Ecto neural progenitor cell (in vitro differentiated cells): ENCODE results near the gene NCKAP5.
"Not testable (repeated sequence)": the region's sequence is repeated elsewhere in the genome, so short reads cannot be mapped to it uniquely, and the experiment has no call there.

Source experiments
- DNase-seq: peaks from one replicate; pipeline ENCODE4 v3.0.0-alpha.2; 2018; ENCODE audit warnings: low spot score

NCKAP5 gene

GRCh38 chr2:133266041-133266925, 302.0 kb downstream of the NCKAP5 start:
- DNase-seq: peak; percentile 72

- DNase-seq: peak; percentile 65
Observed at GRCh38 chr2:133265432-133265949, 302.8 kb downstream of the NCKAP5 start.

GRCh38 chr2:133264989-133265401, 303.3 kb downstream of the NCKAP5 start:
- DNase-seq: no peak

GRCh38 chr2:133262893-133263292, 305.4 kb downstream of the NCKAP5 start:
- no peak for DNase-seq

- no peak for DNase-seq
Observed at GRCh38 chr2:133255360-133255759, 312.9 kb downstream of the NCKAP5 start.

- DNase-seq: no peak
Observed at GRCh38 chr2:133253793-133254192, 314.5 kb downstream of the NCKAP5 start.

GRCh38 chr2:133252780-133253355, 315.4 kb downstream of the NCKAP5 start:
- DNase-seq: no peak

- DNase-seq: no peak
Observed at GRCh38 chr2:133249362-133249761, 318.9 kb downstream of the NCKAP5 start.

GRCh38 chr2:133248264-133248663, 320.0 kb downstream of the NCKAP5 start:
- DNase-seq: no peak

- DNase-seq: no peak
Observed at GRCh38 chr2:133247631-133248030, 320.6 kb downstream of the NCKAP5 start.

GRCh38 chr2:133241224-133241571, 327.1 kb downstream of the NCKAP5 start:
- DNase-seq: no peak

GRCh38 chr2:133240491-133241223, 327.6 kb downstream of the NCKAP5 start:
- DNase-seq: no peak

- no peak for DNase-seq
Observed at GRCh38 chr2:133235968-133236367, 332.3 kb downstream of the NCKAP5 start.

GRCh38 chr2:133232556-133232955, 335.7 kb downstream of the NCKAP5 start:
- no peak for DNase-seq

GRCh38 chr2:133231264-133231663, 337.0 kb downstream of the NCKAP5 start:
- no peak for DNase-seq

GRCh38 chr2:133229974-133230373, 338.3 kb downstream of the NCKAP5 start:
- no peak for DNase-seq

GRCh38 chr2:133223226-133223625, 345.0 kb downstream of the NCKAP5 start:
- no peak for DNase-seq

- no peak for DNase-seq
Observed at GRCh38 chr2:133221398-133221797, 346.9 kb downstream of the NCKAP5 start.

GRCh38 chr2:133218204-133218603, 350.1 kb downstream of the NCKAP5 start:
- no peak for DNase-seq

- no peak for DNase-seq
Observed at GRCh38 chr2:133215477-133215876, 352.8 kb downstream of the NCKAP5 start.

GRCh38 chr2:133213651-133214050, 354.6 kb downstream of the NCKAP5 start:
- DNase-seq: no peak

GRCh38 chr2:133209325-133209724, 358.9 kb downstream of the NCKAP5 start:
- DNase-seq: no peak

- DNase-seq: not testable (repeated sequence)
Observed at GRCh38 chr2:133206666-133207065, 361.6 kb downstream of the NCKAP5 start.
